Measurements from ENCODE around the gene P2RY2. TPM values are rescaled to one million over a fixed set of nuclear protein-coding genes. Genes with fewer than 3 reads are reported as not detected.

Gene P2RY2
- polyA plus RNA-seq, 2 of the 4 experiments (the other 2 are of a cell fraction): 3.7 to 6.4 TPM

DNA sequence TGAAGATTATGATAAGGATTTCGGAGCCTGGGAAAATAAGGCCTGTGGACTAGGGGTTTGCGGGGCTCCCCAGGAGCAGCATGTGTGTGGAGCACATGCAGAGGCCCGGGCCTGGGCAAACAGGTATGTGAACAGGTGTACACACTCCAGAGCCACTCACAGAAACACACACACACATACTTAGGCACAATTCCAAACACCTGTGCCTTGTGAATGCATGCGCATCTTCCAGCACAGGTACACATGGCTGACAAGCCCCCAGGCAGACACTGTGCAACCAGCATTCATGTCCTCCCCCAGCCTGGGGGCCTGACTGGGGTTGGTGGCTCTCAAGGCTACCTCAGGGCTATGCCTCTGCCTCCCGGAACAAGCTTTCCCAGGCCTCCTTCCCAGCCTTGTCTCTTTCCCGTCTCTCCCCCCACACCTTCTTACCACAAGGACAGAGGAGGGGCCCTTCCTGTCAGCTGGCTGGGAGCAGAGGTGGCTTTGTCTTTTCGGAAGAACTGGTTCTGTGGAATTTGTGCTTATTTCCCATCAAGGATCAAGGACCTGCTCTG lies 51.5 kb downstream of the P2RY2 start:
- peaks cover 45% of the 10 kb centered on the region for H3K4me1 ChIP-seq
- DNase-seq (ENCODE audit: low read depth in 1 of 2, low spot score in 1 of 2): no peak
- no peak for ATAC-seq
- TF ChIP-seq EHF (CRISPR knock-in tag; IDR thresholded peaks at IDR 0.05) (no peak), MAZ (IDR thresholded peaks at IDR 0.05; ENCODE audit: borderline replicate concordance, low read depth, low read length) (no peak), ZNF302 (CRISPR knock-in tag; IDR thresholded peaks at IDR 0.05) (no peak), BCL3 (IDR thresholded peaks at IDR 0.05) (no peak), ZSCAN20 (CRISPR knock-in tag; IDR thresholded peaks at IDR 0.05) (no peak), KDM5A (IDR thresholded peaks at IDR 0.05) (no peak), HDAC2 (IDR thresholded peaks at IDR 0.05) (no peak), JUNB (IDR thresholded peaks at IDR 0.05) (no peak), SREBF2 (IDR thresholded peaks at IDR 0.05) (no peak), NPAS2 (CRISPR knock-in tag; IDR thresholded peaks at IDR 0.05; ENCODE audit: borderline replicate concordance) (no peak), POLR2AphosphoS2 (conservative IDR thresholded peaks at IDR 0.05; ENCODE audit: low read length) (no peak), CHD2 (IDR thresholded peaks at IDR 0.05; ENCODE audit: low read length, partially characterized antibody) (no peak), SMC3 (IDR thresholded peaks at IDR 0.05) (no peak), EP300 (IDR thresholded peaks at IDR 0.05) (no peak), RFX5 (IDR thresholded peaks at IDR 0.05) (no peak), BHLHE40 (IDR thresholded peaks at IDR 0.05; ENCODE audit: low read depth, low read length) (no peak), EHMT2 (IDR thresholded peaks at IDR 0.05; ENCODE audit: low read depth) (no peak), HOXA7 (CRISPR knock-in tag; IDR thresholded peaks at IDR 0.05) (no peak), HEYL (CRISPR knock-in tag; IDR thresholded peaks at IDR 0.05) (no peak)
- H3K9me3 ChIP-seq: no peaks in the 10 kb centered on the region
- no peak overlapping the region for H3K4me2 ChIP-seq
- no peak overlapping the region for H3K4me3 ChIP-seq
- peak overlapping the region in 1 of 2 experiments; percentile 91; a peak in 3 of 6 replicates for H3K27ac ChIP-seq
- ChIA-PET CTCF (interaction anchor here (0.7 to 16.0 kb wide), 4 partner anchors 18 to 210 kb away, joined by 3 to 224 read pairs (median 6); no protein-coding TSS in a partner anchor), POLR2A (no interaction called here)
- WGBS (ENCODE audit: missing lambda C conversion rate): 90% methylated on average over 7 of the region's 7 CpGs
- no peak for FAIRE-seq

- peak overlapping the region; percentile 88 to 91; a peak in 4 of 6 replicates for H3K27ac ChIP-seq
- FAIRE-seq (no peak), ATAC-seq (no peak), DNase-seq (ENCODE audit: low read depth in 1 of 2, low spot score in 1 of 2) (no peak)
- peaks cover 47% of the 10 kb centered on the region for H3K4me1 ChIP-seq
- CTCF ChIA-PET: interaction anchor here (0.7 to 16.0 kb wide), 11 partner anchors 12 to 209 kb away, joined by 3 to 224 read pairs (median 5); no protein-coding TSS in a partner anchor
- H3K9me3 ChIP-seq: no peaks in the 10 kb centered on the region
- 77% methylated on average over 4 of the region's 7 CpGs for WGBS (ENCODE audit: missing lambda C conversion rate)
- POLR2A ChIA-PET: no interaction called here
- TF ChIP-seq ZFP36 (IDR thresholded peaks at IDR 0.05; ENCODE audit: borderline replicate concordance, partially characterized antibody): peak; percentile 5
- no peak for TF ChIP-seq GATA3 (IDR thresholded peaks at IDR 0.05; ENCODE audit: borderline replicate concordance)
- no peak overlapping the region for H3K4me3 ChIP-seq
- no peak overlapping the region for H3K4me2 ChIP-seq
Observed at GRCh38 chr11:73270016-73270854, 52.2 kb downstream of the P2RY2 start.

- DNase-seq (ENCODE audit: low read depth in 1 of 2, low spot score in 1 of 2): no peak
- Histone ChIP-seq H3K4me1 (peaks cover 47% of the 10 kb centered on the region), H3K4me3 (no peak overlapping the region)
Observed at GRCh38 chr11:73270855-73271477, 52.9 kb downstream of the P2RY2 start.

More at GRCh38 chr11:73270855-73271477, 52.9 kb downstream of the P2RY2 start:
- TF ChIP-seq HOXB5 (CRISPR knock-in tag; IDR thresholded peaks at IDR 0.05): no peak
- TF ChIP-seq, protein P1, sequence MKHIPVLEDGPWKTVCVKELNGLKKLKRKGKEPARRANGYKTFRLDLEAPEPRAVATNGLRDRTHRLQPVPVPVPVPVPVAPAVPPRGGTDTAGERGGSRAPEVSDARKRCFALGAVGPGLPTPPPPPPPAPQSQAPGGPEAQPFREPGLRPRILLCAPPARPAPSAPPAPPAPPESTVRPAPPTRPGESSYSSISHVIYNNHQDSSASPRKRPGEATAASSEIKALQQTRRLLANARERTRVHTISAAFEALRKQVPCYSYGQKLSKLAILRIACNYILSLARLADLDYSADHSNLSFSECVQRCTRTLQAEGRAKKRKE (CRISPR knock-in tag; IDR thresholded peaks at IDR 0.05; ENCODE audit: low read depth): no peak
- no peak for TF ChIP-seq CBX2 (IDR thresholded peaks at IDR 0.05; ENCODE audit: borderline replicate concordance, low read depth)
- TF ChIP-seq TP53 (CRISPR knock-in tag; IDR thresholded peaks at IDR 0.05): no peak
- no peak for TF ChIP-seq NR3C1 (IDR thresholded peaks at IDR 0.05)
- no peak for TF ChIP-seq RCOR1 (IDR thresholded peaks at IDR 0.05; ENCODE audit: low read depth, low read length)
- TF ChIP-seq HOXB13 (CRISPR knock-in tag; IDR thresholded peaks at IDR 0.05; ENCODE audit: low read depth): no peak
- TF ChIP-seq MYC (IDR thresholded peaks at IDR 0.05; ENCODE audit: borderline replicate concordance, low read length): no peak
- TF ChIP-seq HEYL (CRISPR knock-in tag; IDR thresholded peaks at IDR 0.05): no peak
- no peak for TF ChIP-seq POLR2AphosphoS2 (conservative IDR thresholded peaks at IDR 0.05; ENCODE audit: low read length)
- no peak for TF ChIP-seq FOXS1 (CRISPR knock-in tag; IDR thresholded peaks at IDR 0.05)
- POLR2A ChIA-PET: no interaction called here
- Histone ChIP-seq H3K9me3 (no peaks in the 10 kb centered on the region), H3K4me2 (peak overlapping the region; percentile 90; the same call in 2 of the 3 replicates), H3K27ac (peak overlapping the region; percentile 88 to 91; a peak in 5 of 6 replicates)
- CTCF ChIA-PET: interaction anchor here (0.9 to 16.0 kb wide), 9 partner anchors 13 to 64 kb away, joined by 3 to 224 read pairs (median 5); no protein-coding TSS in a partner anchor
- ATAC-seq: no peak
- WGBS (ENCODE audit: missing lambda C conversion rate): 87% methylated on average over 18 of the region's 18 CpGs
- no peak for FAIRE-seq

Data from A549 (cell line).